Colon (tissue), 2 donors: Measurements from ENCODE around the gene C6orf15.

Experiments used
- FAIRE-seq: peaks from 2 replicates; lab custom pipeline; 2012; peaks lifted over from hg19 to GRCh38; lab: Jason Lieb, UNC
- donor health status: control.
- donor health status: control.

C6orf15 gene

GRCh38 chr6:31112478-31112877, at the start of gene C6orf15:
TSS of gene C6orf15 (minus strand) at chr6:31112575. CDS start at chr6:31112555, 20 bp downstream.
- FAIRE-seq: no peak

- no peak for FAIRE-seq
Measured at GRCh38 chr6:31161216-31162126, 49.1 kb upstream of the C6orf15 start.

DNA sequence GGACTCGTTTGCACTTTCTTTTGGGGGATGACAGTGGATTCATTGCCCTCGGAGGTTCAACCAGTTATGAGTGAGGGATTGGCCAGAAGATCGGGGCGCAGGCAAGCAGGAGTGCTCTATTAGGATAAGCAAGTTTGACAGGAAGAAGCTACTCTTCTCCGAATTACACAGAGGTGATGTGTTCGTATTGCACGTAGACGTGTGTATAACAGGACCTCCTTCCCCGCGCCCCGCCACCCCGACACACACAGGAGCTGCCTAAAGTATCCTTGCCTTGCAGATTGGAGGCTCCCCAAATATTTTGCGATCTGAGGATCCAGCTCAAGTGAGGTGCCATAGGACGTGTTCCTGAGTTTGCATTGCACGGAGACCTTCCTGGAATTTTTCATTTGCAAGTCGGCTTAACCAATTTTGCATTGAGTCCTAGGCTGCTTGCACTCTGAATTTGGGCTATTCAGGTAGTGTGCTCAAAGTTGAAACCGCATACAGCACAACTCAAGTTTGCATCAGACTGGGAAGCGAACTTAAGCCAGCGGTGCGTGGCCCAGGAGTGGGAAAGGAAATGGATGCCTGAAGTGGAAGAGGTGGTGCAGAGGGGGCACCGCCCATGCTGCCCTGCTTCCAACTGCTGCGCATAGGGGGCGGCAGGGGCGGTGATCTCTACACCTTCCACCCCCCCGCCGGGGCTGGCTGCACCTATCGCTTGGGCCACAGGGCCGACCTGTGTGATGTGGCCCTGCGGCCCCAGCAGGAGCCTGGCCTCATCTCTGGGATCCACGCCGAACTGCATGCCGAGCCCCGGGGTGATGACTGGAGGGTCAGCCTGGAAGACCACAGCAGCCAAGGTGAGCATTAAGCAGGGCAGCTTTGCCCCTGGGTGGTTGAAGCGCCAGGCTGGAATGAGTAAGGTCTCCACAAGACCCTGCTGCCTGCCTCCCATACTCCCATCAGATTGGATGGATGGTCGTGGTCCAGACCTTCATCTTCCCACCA, 46.8 kb upstream of the C6orf15 start:
- no peak for FAIRE-seq

DNA sequence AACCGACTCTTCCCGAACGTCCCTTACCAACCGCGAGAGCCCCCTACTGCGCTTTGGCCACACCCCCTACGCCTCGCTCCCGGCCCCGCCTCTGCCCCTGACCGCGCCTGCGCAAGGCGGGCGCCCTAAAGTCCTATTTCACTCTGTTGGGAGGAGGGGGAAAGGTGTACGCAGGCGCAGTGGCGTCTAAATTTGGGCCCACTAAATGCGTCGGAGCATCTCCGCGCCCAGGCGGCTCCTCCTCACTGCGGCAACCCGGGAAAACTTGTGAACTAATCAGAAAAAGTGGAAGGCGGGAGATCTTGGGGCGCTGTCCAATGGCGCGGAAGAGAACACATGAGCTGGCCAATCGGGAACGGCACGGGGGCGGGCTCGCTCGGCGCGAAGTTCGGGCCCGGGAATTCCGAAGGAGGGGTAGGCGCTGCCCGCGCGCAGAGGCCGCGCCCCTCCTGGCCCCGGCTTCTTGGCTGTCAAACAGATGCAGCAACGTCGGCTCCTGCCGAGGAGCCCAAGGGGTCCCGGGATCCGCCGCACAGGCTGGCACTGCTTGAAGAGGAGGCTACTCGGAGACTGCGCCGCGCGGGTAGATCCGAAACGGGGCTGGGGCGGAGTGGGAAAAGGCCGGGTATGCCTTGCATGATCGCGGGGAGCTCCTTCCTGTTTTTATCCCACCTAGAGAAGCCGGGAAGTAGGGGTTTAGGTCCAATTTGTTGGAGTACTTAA, 45.9 kb upstream of the C6orf15 start, which contains the start of gene TCF19:
Gene TCF19, plus strand, starts transcription at position 450 of the 723 bp plus-strand sequence. CDS start 881 bp downstream, outside the sequence.
- peak; percentile 5 for FAIRE-seq

DNA sequence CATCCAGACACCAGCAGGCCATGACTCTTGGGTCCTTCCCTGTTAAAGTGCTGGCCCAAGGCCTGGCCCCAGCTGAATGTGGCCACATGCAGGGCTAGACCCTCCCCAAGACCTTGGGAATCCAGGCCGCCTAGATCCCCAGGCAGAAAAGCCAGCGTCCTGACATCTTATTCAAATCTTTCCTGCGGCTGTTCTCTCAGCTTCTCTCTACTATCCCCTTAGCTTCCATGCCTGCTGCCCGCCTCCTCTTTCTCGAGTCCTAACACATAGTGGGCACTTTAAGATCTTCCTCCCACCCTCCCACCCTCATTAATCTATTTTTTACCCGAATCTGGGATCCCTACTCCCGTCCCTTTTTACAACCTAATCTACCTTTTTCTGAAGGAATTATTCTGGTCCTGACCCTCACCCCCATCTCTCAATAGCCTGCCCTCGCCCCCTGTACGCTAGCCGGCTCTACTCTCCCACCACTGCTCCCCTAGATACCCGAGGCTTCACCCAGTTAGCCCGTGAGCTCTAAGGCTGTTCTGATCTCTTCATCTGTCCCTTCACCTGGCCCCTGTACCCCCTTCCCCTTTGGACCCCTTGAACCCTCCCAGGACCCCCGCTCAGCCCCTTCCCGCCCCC, 45.3 kb upstream of the C6orf15 start, which contains the start of gene CCHCR1:
Gene CCHCR1, minus strand, starts transcription at position 290 of the 627 bp plus-strand sequence. Its CDS starts 202 bp downstream, at position 88.
- FAIRE-seq: no peak

GRCh38 chr6:31156641-31157040, 44.3 kb upstream of the C6orf15 start:
- no peak for FAIRE-seq

- FAIRE-seq: no peak
Measured at GRCh38 chr6:31154436-31154835, 42.1 kb upstream of the C6orf15 start.

- FAIRE-seq: no peak
Measured at GRCh38 chr6:31152781-31153180, 40.4 kb upstream of the C6orf15 start.

- FAIRE-seq: no peak
Measured at GRCh38 chr6:31149827-31150447, 37.6 kb upstream of the C6orf15 start.

DNA sequence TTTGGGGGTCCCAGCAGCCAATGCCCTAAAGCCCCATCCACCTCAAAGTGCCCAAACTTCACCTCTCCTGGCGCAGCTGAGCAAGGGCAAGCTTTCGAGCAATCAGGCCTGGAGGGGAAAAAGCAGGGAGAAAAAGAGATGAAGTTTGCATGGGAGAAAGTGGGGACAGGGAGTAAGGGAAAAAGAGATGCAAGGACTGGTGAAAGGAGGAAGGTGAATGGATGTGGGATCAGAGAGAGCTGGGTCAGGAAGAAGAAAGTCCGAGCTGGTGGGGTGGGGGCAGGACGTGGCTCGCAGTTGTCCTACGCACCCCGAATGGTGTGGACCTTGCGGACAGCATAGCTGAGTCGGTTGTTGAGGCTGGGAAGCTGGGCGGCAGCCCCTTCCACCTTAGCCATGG, 33.0 kb upstream of the C6orf15 start:
- no peak for FAIRE-seq

GRCh38 chr6:31144970-31145340, 32.6 kb upstream of the C6orf15 start:
- no peak for FAIRE-seq

- no peak for FAIRE-seq
Measured at GRCh38 chr6:31144296-31144969, 32.1 kb upstream of the C6orf15 start.

GRCh38 chr6:31143148-31143547, 30.8 kb upstream of the C6orf15 start:
- FAIRE-seq: no peak

DNA sequence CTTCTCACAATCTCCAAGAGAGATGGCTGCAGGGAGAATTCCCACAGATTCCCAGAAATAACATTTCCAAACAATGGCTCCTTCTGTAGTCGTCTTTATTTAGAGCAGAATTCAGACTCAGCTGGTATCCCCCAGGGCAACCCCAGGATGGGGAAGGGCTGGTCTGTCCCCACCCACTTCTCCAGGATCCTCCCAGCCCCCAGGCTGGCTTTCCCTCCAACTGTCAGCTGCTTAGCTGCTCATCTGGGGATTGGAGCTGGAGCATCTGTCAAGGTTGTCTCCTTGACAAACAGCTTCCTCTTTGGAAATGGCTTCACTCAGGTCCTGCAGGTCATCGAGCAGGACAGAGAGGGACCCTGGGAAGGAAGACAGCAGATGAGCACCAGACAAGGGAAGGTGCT, 30.0 kb upstream of the C6orf15 start:
- FAIRE-seq: no peak

GRCh38 chr6:31140643-31141042, 28.3 kb upstream of the C6orf15 start:
- FAIRE-seq: no peak

GRCh38 chr6:31139599-31139998, 27.2 kb upstream of the C6orf15 start:
- FAIRE-seq: no peak

DNA sequence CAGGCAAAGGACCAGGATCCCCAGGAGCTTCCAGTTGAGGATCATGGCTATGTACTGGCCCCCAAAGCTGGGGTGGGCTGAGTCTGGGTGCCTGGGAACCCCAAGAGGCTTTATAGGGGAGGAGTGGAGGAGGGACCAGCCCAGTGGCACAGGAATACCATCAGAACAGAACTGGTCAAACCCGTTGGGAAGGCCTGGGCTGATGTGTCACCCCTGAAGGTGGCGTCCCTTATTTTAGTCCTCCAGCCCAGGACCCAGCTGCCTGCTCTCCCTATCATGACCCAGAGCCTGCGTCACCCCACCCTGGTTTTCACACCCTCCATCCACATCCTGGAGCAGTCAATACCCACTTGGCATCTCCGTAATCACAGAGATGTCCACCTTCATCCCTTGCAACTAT, 26.6 kb upstream of the C6orf15 start, which contains the start of gene PSORS1C2:
Gene PSORS1C2, minus strand, starts transcription at position 85 of the 400 bp plus-strand sequence. Its CDS starts 40 bp downstream, at position 45.
- no peak for FAIRE-seq

- no peak for FAIRE-seq
Measured at GRCh38 chr6:31135710-31136109, 23.3 kb upstream of the C6orf15 start.

DNA sequence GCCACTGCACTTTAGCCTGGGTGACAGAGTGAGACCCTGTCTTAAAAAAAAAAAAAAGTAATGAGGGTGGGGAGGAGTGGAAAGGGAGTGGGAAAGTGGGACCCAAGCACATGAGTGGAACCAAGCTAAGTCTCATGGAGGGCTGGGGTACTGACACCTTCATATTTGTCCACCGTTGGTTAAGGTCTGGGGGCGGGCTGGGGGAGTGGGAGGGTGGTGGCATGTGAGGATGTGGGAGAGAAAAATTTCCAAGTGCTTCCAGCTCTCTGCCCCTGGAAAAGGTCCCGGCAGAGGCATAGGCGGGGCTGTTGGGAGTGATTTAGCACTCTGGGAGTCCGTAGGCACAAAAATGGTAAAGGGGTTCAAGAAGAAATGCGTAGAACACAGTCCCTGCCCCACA, 20.4 kb upstream of the C6orf15 start:
- no peak for FAIRE-seq

DNA sequence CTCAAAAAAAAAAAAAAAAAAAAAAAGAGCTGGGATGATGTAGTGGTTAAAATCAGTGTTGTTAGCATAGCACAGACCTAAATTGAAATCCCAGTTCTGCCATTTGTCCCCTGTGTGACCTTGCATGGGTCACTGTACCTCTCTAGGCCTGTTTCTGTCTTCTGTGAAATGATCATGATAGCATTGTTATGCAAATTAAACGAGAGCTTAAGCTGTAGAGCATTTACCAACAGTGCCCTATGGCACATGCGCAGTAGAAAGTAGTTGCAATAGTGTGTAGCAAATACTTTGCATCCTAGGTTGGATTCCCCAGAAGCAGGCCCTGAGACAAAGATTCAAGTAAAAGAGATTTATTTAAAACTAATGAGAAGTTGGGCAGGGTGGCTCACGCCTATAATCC, 19.2 kb upstream of the C6orf15 start:
- no peak for FAIRE-seq
